HCT116 (cell line): ENCODE data around the gene LRRC8B. TPM values are rescaled to one million over a fixed set of nuclear protein-coding genes. Genes with fewer than 3 reads are reported as not detected.

Experiments
- ATAC-seq: fragments of 200-7000 bp; cut with Tn5 transposase; 2 replicates; pipeline ENCODE4 v1.9.1; 2020; ENCODE audit warnings: mild to moderate bottlenecking, moderate library complexity
- BruUV-seq: library from RNA; stranded (reverse); fragments of 400-500 nt; replicated peaks from 2 replicates; lab custom pipeline; 2021; lab: Mats Ljungman, UMichigan
- CTCF ChIA-PET: fragments of 300-600 bp; sonication (Branson Sonifier 250); formaldehyde crosslinking; loops from one replicate; lab custom pipeline; 2021; ENCODE audit warnings: antibody characterized with exemption; lab: Charles Lee
- POLR2A ChIA-PET: fragments of 300-600, 350-600 bp; sonication (Branson Sonifier 250); formaldehyde crosslinking; loops from one replicate; lab custom pipeline; 2021; ENCODE audit warnings: antibody characterized with exemption; lab: Charles Lee
- RAD21 ChIA-PET, 2 experiments: fragments of 300-600 bp; sonication (Branson Sonifier 250); formaldehyde crosslinking; loops; one replicate each; lab custom pipeline; 2023; ENCODE audit warnings: low total read pairs in 2 of 2; ENCODE audit not compliant: uncharacterized antibody in 2 of 2, unreplicated experiment in 2 of 2, low non-redundant PET in 1 of 2; lab: Charles Lee
- DNase-seq: peaks from one replicate; pipeline ENCODE4 v3.0.0-alpha.2; 2010; ENCODE audit warnings: low read depth, low spot score
- H2AFZ ChIP-seq: fragments of 200-600 bp; shearing (Covaris generic), sonication (generic); 2 replicates; pipeline ENCODE4 v1.6.1; 2017; ENCODE audit warnings: low read depth, mixed run types, mixed read lengths, antibody characterized with exemption, low read length; ENCODE audit not compliant: poor library complexity, severe bottlenecking
- H3K27ac ChIP-seq: 2 replicates; pipeline ENCODE4 v1.5.1; 2012; ENCODE audit warnings: low read depth, low read length
- H3K27me3 ChIP-seq: fragments of 200-600 bp; sonication (generic); 2 replicates; pipeline ENCODE4 v1.6.1; 2016; ENCODE audit warnings: mixed run types, low read length, mixed read lengths; ENCODE audit not compliant: insufficient read depth
- H3K36me3 ChIP-seq, 2 experiments: fragments of 200-500 bp in 1 of 2; fragments of 200-600 bp in 1 of 2; sonication (Bioruptor generic) in 1 of 2; sonication (generic) in 1 of 2; 2 replicates each; pipeline versions ENCODE4 v1.5.1 to v1.6.1; 2014 to 2016; ENCODE audit warnings: low read length in 2 of 2, inconsistent platforms in 1 of 2, mixed read lengths in 1 of 2, mixed run types in 1 of 2; ENCODE audit not compliant: insufficient read depth in 2 of 2, control insufficient read depth in 1 of 2
- H3K4me1 ChIP-seq, 2 experiments: fragments of 200-600 bp in 1 of 2; sonication (generic) in 1 of 2; 2 replicates each; pipeline versions ENCODE4 v1.5.1 to v1.6.1; 2012 to 2017; ENCODE audit warnings: low read length in 2 of 2, inconsistent platforms in 1 of 2, mild to moderate bottlenecking in 1 of 2, mixed read lengths in 1 of 2, mixed run types in 1 of 2, moderate library complexity in 1 of 2; ENCODE audit not compliant: insufficient read depth in 2 of 2, control insufficient read depth in 1 of 2
- H3K4me2 ChIP-seq: fragments of 200-600 bp; sonication (generic); 2 replicates; pipeline ENCODE4 v1.6.1; 2017; ENCODE audit warnings: mixed run types, low read length, mixed read lengths
- H3K4me3 ChIP-seq, 2 experiments: fragments of 200-600 bp in 1 of 2; sonication (generic) in 1 of 2; replicated peaks in 1 of 2; 2 replicates each; pipeline ENCODE4 v1.5.1; 2011 to 2016; ENCODE audit warnings: low read length in 2 of 2, control low read depth in 1 of 2, low read depth in 1 of 2, mild to moderate bottlenecking in 1 of 2, mixed read lengths in 1 of 2, mixed run types in 1 of 2
- H3K79me2 ChIP-seq: fragments of 200-600 bp; sonication (generic); 2 replicates; pipeline ENCODE4 v1.6.1; 2017; ENCODE audit warnings: mild to moderate bottlenecking, mixed run types, low read length, moderate library complexity, mixed read lengths; ENCODE audit not compliant: insufficient read depth
- H3K9ac ChIP-seq: fragments of 200-600 bp; sonication (generic); 2 replicates; pipeline ENCODE4 v1.6.1; 2016; ENCODE audit warnings: low read length, mixed read lengths
- H3K9me2 ChIP-seq: fragments of 200-600 bp; sonication (generic), shearing (Covaris generic); 2 replicates; pipeline ENCODE4 v1.6.1; 2017; ENCODE audit warnings: mixed run types, mild to moderate bottlenecking, moderate library complexity; ENCODE audit not compliant: insufficient read depth
- H3K9me3 ChIP-seq, 2 experiments: fragments of 200-500 bp in 1 of 2; fragments of 200-600 bp in 1 of 2; sonication (Bioruptor generic) in 1 of 2; sonication (generic) in 1 of 2; 2 replicates each; pipeline ENCODE4 v1.6.1; 2014 to 2017; ENCODE audit warnings: low read length in 2 of 2, mixed read lengths in 2 of 2, inconsistent platforms in 1 of 2, low read depth in 1 of 2, mild to moderate bottlenecking in 1 of 2, mixed run types in 1 of 2, moderate library complexity in 1 of 2; ENCODE audit not compliant: control insufficient read depth in 1 of 2, insufficient read depth in 1 of 2
- H4K20me1 ChIP-seq: fragments of 200-600 bp; sonication (generic), shearing (Covaris generic); 2 replicates; pipeline ENCODE4 v1.6.1; 2017; ENCODE audit warnings: mixed run types, mild to moderate bottlenecking, moderate library complexity; ENCODE audit not compliant: insufficient read depth
- CEBPB ChIP-seq: IDR thresholded peaks from 2 replicates; pipeline ENCODE4 v1.6.1; 2012; ENCODE audit warnings: low read depth
- EZH2phosphoT487 ChIP-seq: fragments of 200-600 bp; IDR thresholded peaks from 2 replicates; pipeline ENCODE4 v1.6.1; 2018; ENCODE audit warnings: antibody characterized with exemption, borderline replicate concordance
- REST ChIP-seq: IDR thresholded peaks from 2 replicates; pipeline ENCODE4 v1.6.1; 2012; ENCODE audit warnings: low read depth
- intact Hi-C: fragments of 100-400 bp; cut with micrococcal nuclease; formaldehyde crosslinking; loops from 2 replicates; pipeline ENCODE4 v1.10.0; 2022
- total RNA-seq: library from RNA; stranded (reverse); gene quantifications from one replicate; pipeline ENCODE4 v1.2.1, GENCODE V29; 2021; ENCODE audit not compliant: unreplicated experiment
- TF ChIP-seq, protein P1 (sequence below): IDR thresholded peaks from 2 replicates; pipeline ENCODE4 v1.6.1; 2011; ENCODE audit warnings: mild to moderate bottlenecking, low read length, moderate library complexity; ENCODE audit not compliant: insufficient replicate concordance; ENCODE audit errors: extremely low read depth
- TF ChIP-seq, protein P2 (sequence below): IDR thresholded peaks from 2 replicates; pipeline ENCODE4 v1.6.1; 2012

The LRRC8B gene
- total RNA-seq, 1 experiment from 2014 or later: 17.9 TPM

GRCh38 chr1:89565521-89565920 lies 40.9 kb downstream of the LRRC8B start:
- ChIA-PET RAD21 (no interaction called here), POLR2A (no interaction called here)
- H3K9ac ChIP-seq: no peak overlapping the region
- H2AFZ ChIP-seq: no peak overlapping the region
- no peaks in the 10 kb centered on the region for H3K27me3 ChIP-seq
- no peaks in the 10 kb centered on the region for H4K20me1 ChIP-seq
- no peak overlapping the region for H3K4me3 ChIP-seq
- H3K4me2 ChIP-seq: no peak overlapping the region
- H3K36me3 ChIP-seq: no peaks in the 10 kb centered on the region
- intact Hi-C loops: no loop called here
- no peak overlapping the region for H3K27ac ChIP-seq
- no peaks in the 10 kb centered on the region for H3K4me1 ChIP-seq
- no TSS peak for BruUV-seq
- no peak for ATAC-seq
- H3K79me2 ChIP-seq: peaks cover 17% of the 10 kb centered on the region
- no peak for TF ChIP-seq CEBPB
- TF ChIP-seq, all 23 proteins: peak for 0
- DNase-seq: no peak
- CTCF ChIA-PET: no interaction called here
- no peaks in the 10 kb centered on the region for H3K9me3 ChIP-seq
- H3K9me2 ChIP-seq: no peaks in the 10 kb centered on the region

DNA sequence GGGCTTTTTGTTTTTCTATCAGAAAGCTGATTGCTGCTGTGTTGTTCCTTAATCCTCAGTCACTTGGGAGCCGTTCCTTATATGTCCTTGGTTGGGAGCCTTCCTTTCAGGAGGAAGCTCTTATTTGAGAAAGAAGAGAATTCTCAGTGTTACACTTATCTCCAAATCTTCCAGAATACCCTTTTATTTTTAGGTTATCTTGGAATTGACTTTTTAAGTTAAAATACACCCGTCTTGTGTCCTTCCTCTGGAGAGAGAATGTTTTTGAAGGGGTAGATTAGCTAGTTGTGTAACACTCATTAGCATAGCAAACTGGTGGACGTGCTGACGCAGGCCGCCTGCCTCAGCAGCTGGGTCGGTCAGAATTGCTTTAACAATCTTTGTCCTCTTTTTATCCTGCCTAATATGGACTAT lies 42.1 kb downstream of the LRRC8B start:
- peaks cover 24% of the 10 kb centered on the region for H3K79me2 ChIP-seq
- H3K27ac ChIP-seq: no peak overlapping the region
- ChIA-PET CTCF (interaction anchor here (0.6 kb wide), 1 partner anchor 19 kb away, joined by 3 read pairs; no protein-coding TSS in a partner anchor), RAD21 (no interaction called here), POLR2A (no interaction called here)
- no peak overlapping the region for H3K9ac ChIP-seq
- H3K9me3 ChIP-seq: no peaks in the 10 kb centered on the region
- no peak for TF ChIP-seq REST
- TF ChIP-seq, protein P1, sequence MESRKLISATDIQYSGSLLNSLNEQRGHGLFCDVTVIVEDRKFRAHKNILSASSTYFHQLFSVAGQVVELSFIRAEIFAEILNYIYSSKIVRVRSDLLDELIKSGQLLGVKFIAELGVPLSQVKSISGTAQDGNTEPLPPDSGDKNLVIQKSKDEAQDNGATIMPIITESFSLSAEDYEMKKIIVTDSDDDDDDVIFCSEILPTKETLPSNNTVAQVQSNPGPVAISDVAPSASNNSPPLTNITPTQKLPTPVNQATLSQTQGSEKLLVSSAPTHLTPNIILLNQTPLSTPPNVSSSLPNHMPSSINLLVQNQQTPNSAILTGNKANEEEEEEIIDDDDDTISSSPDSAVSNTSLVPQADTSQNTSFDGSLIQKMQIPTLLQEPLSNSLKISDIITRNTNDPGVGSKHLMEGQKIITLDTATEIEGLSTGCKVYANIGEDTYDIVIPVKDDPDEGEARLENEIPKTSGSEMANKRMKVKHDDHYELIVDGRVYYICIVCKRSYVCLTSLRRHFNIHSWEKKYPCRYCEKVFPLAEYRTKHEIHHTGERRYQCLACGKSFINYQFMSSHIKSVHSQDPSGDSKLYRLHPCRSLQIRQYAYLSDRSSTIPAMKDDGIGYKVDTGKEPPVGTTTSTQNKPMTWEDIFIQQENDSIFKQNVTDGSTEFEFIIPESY: no peak
- TF ChIP-seq EZH2phosphoT487: no peak
- TF ChIP-seq, protein P2, sequence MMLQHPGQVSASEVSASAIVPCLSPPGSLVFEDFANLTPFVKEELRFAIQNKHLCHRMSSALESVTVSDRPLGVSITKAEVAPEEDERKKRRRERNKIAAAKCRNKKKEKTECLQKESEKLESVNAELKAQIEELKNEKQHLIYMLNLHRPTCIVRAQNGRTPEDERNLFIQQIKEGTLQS: no peak
- no peaks in the 10 kb centered on the region for H3K36me3 ChIP-seq
- intact Hi-C loops: no loop called here
- no peak overlapping the region for H2AFZ ChIP-seq
- no peak for DNase-seq
- no peak overlapping the region for H3K4me2 ChIP-seq
- H3K4me3 ChIP-seq: no peak overlapping the region
- H3K4me1 ChIP-seq: no peaks in the 10 kb centered on the region
- H3K27me3 ChIP-seq: no peaks in the 10 kb centered on the region
- ATAC-seq: no peak
- no TSS peak for BruUV-seq
- no peaks in the 10 kb centered on the region for H4K20me1 ChIP-seq
- no peaks in the 10 kb centered on the region for H3K9me2 ChIP-seq
